Neural progenitor cell (in vitro differentiated cells): Measurements from ENCODE around the gene CLIC5. TPM values are rescaled to one million over a fixed set of nuclear protein-coding genes. Genes with fewer than 3 reads are reported as not detected.

Experiments
- DNase-seq: peaks from one replicate; pipeline ENCODE4 v3.0.0-alpha.2; 2016; ENCODE audit warnings: low spot score
- H2AFZ ChIP-seq: fragments of 200-600 bp; sonication (generic); replicated peaks from 2 replicates; pipeline ENCODE4 v1.6.1; 2016; ENCODE audit warnings: antibody characterized with exemption
- H3F3A ChIP-seq: fragments of 200-600 bp; sonication (generic); 2 replicates; pipeline ENCODE4 v1.6.1; 2016; ENCODE audit warnings: antibody characterized with exemption, low read depth
- H3K27ac ChIP-seq: fragments of 200-600 bp; sonication (generic); 2 replicates; pipeline ENCODE4 v1.5.1; 2016; ENCODE audit warnings: mild to moderate bottlenecking
- H3K27me3 ChIP-seq: fragments of 200-600 bp; sonication (generic); 2 replicates; pipeline ENCODE4 v1.6.1; 2016; ENCODE audit warnings: mild to moderate bottlenecking, moderate library complexity
- H3K36me3 ChIP-seq: fragments of 200-600 bp; sonication (generic); 2 replicates; pipeline ENCODE4 v1.5.1; 2016
- H3K4me1 ChIP-seq: fragments of 200-600 bp; sonication (generic); 2 replicates; pipeline ENCODE4 v1.6.1; 2016; ENCODE audit warnings: mixed run types
- H3K4me2 ChIP-seq: fragments of 200-600 bp; sonication (generic); 2 replicates; pipeline ENCODE4 v1.6.1; 2016
- H3K4me3 ChIP-seq: fragments of 200-600 bp; sonication (generic); 2 replicates; pipeline ENCODE4 v1.5.1; 2016
- H3K79me2 ChIP-seq: fragments of 200-600 bp; sonication (generic); 2 replicates; pipeline ENCODE4 v1.6.1; 2016; ENCODE audit warnings: low read depth
- H3K9ac ChIP-seq: fragments of 200-600 bp; sonication (generic); 2 replicates; pipeline ENCODE4 v1.6.1; 2016
- H3K9me3 ChIP-seq: fragments of 200-600 bp; sonication (generic); 2 replicates; pipeline ENCODE4 v1.5.1; 2016; ENCODE audit warnings: low read depth
- H4K20me1 ChIP-seq: fragments of 200-600 bp; sonication (generic); 2 replicates; pipeline ENCODE4 v1.6.1; 2016; ENCODE audit warnings: low read depth
- H3K27ac Mint-ChIP-seq: 3 replicates; pipeline ENCODE4 v1.8.0; 2021; ENCODE audit warnings: mixed read lengths
- H3K27me3 Mint-ChIP-seq: 2 replicates; pipeline ENCODE4 v1.8.0; 2022; ENCODE audit warnings: low read depth, mild to moderate bottlenecking, inconsistent platforms, moderate library complexity, mixed read lengths; ENCODE audit not compliant: insufficient read depth
- H3K36me3 Mint-ChIP-seq: 3 replicates; pipeline ENCODE4 v1.8.0; 2021; ENCODE audit warnings: mixed read lengths
- H3K4me1 Mint-ChIP-seq: 3 replicates; pipeline ENCODE4 v1.8.0; 2021; ENCODE audit warnings: mixed read lengths
- H3K4me3 Mint-ChIP-seq: 3 replicates; pipeline ENCODE4 v1.8.0; 2021; ENCODE audit warnings: mild to moderate bottlenecking, moderate library complexity, mixed read lengths
- H3K9me3 Mint-ChIP-seq: 3 replicates; pipeline ENCODE4 v1.8.0; 2020; ENCODE audit warnings: mixed read lengths
- CTCF ChIP-seq: fragments of 200-600 bp; sonication (generic); IDR thresholded peaks from 2 replicates; pipeline ENCODE4 v1.5.1; 2017; ENCODE audit warnings: antibody characterized with exemption, mild to moderate bottlenecking
- EZH2 ChIP-seq: fragments of 200-600 bp; sonication (generic); IDR thresholded peaks from 2 replicates; pipeline ENCODE4 v1.6.1; 2017; ENCODE audit warnings: antibody characterized with exemption, mild to moderate bottlenecking, moderate library complexity
- EZH2phosphoT487 ChIP-seq: fragments of 200-600 bp; sonication (generic); IDR thresholded peaks from 2 replicates; pipeline ENCODE4 v1.6.1; 2017; ENCODE audit warnings: antibody characterized with exemption
- total RNA-seq: library from RNA; depleted of rRNA; stranded (reverse); fragments of >200 nt; gene quantifications from 2 replicates; pipeline ENCODE4 v1.2.3, GENCODE V29; 2015; ENCODE audit warnings: low replicate concordance

CLIC5 gene
- total RNA-seq, 1 donor from 2014 or later: not detected

GRCh38 chr6:45984347-45984746 lies 31.3 kb downstream of the CLIC5 start:
- Histone ChIP-seq H3F3A (no peaks in the 10 kb centered on the region), H3K4me1 (peaks cover 7% of the 10 kb centered on the region), H3K4me2 (no peak overlapping the region), H3K9me3 (no peaks in the 10 kb centered on the region), H4K20me1 (no peaks in the 10 kb centered on the region), H3K36me3 (no peaks in the 10 kb centered on the region), H3K9ac (no peak overlapping the region), H3K27me3 (no peaks in the 10 kb centered on the region), H2AFZ (no peak overlapping the region), H3K4me3 (no peak overlapping the region), H3K27ac (no peak overlapping the region), H3K79me2 (no peaks in the 10 kb centered on the region)
- TF ChIP-seq EZH2phosphoT487 (no peak), CTCF (no peak), EZH2 (no peak)
- Mint-ChIP-seq H3K27ac (no peak overlapping the region), H3K4me3 (no peak overlapping the region), H3K27me3 (no peaks in the 10 kb centered on the region), H3K4me1 (no peaks in the 10 kb centered on the region), H3K36me3 (no peaks in the 10 kb centered on the region), H3K9me3 (peaks cover under 1% of the 10 kb centered on the region)
- DNase-seq: no peak

GRCh38 chr6:45983062-45983461 lies 32.6 kb downstream of the CLIC5 start:
- Histone ChIP-seq H3K4me3 (no peak overlapping the region), H3K27me3 (no peaks in the 10 kb centered on the region), H3K4me1 (no peaks in the 10 kb centered on the region), H3K9ac (no peak overlapping the region), H3K79me2 (no peaks in the 10 kb centered on the region), H3K36me3 (no peaks in the 10 kb centered on the region), H2AFZ (no peak overlapping the region), H3K27ac (no peak overlapping the region), H4K20me1 (no peaks in the 10 kb centered on the region), H3F3A (no peaks in the 10 kb centered on the region), H3K9me3 (no peaks in the 10 kb centered on the region), H3K4me2 (no peak overlapping the region)
- no peaks in the 10 kb centered on the region for H3K4me1 Mint-ChIP-seq
- peaks cover 4% of the 10 kb centered on the region for H3K9me3 Mint-ChIP-seq
- H3K27me3 Mint-ChIP-seq: no peaks in the 10 kb centered on the region
- H3K36me3 Mint-ChIP-seq: no peaks in the 10 kb centered on the region
- no peak for DNase-seq
- TF ChIP-seq EZH2phosphoT487 (no peak), CTCF (no peak), EZH2 (no peak)
- no peak overlapping the region for H3K27ac Mint-ChIP-seq
- H3K4me3 Mint-ChIP-seq: no peak overlapping the region

GRCh38 chr6:45982280-45983036 lies 33.2 kb downstream of the CLIC5 start:
- no peak for TF ChIP-seq EZH2phosphoT487
- TF ChIP-seq CTCF: no peak
- no peak for TF ChIP-seq EZH2
- no peak overlapping the region for H3K9ac ChIP-seq
- no peaks in the 10 kb centered on the region for H3K27me3 ChIP-seq
- no peak overlapping the region for H3K4me3 Mint-ChIP-seq
- no peaks in the 10 kb centered on the region for H3K9me3 ChIP-seq
- DNase-seq: no peak
- H3K27ac ChIP-seq: no peak overlapping the region
- H3K4me1 Mint-ChIP-seq: no peaks in the 10 kb centered on the region
- H3K36me3 Mint-ChIP-seq: no peaks in the 10 kb centered on the region
- no peaks in the 10 kb centered on the region for H3K79me2 ChIP-seq
- H4K20me1 ChIP-seq: no peaks in the 10 kb centered on the region
- no peak overlapping the region for H3K4me2 ChIP-seq
- H3F3A ChIP-seq: no peaks in the 10 kb centered on the region
- H3K36me3 ChIP-seq: no peaks in the 10 kb centered on the region
- H3K4me3 ChIP-seq: no peak overlapping the region
- no peaks in the 10 kb centered on the region for H3K27me3 Mint-ChIP-seq
- peaks cover 6% of the 10 kb centered on the region for H3K9me3 Mint-ChIP-seq
- H3K4me1 ChIP-seq: no peaks in the 10 kb centered on the region
- H3K27ac Mint-ChIP-seq: no peak overlapping the region
- no peak overlapping the region for H2AFZ ChIP-seq
